ENCODE results near the gene RAB11FIP3. TPM values are rescaled to one million over a fixed set of nuclear protein-coding genes. Genes with fewer than 3 reads are reported as not detected.
A peak's percentile ranks its signal among the peaks of the same experiment; 100 is the strongest.

The RAB11FIP3 gene
- total and polyA plus RNA-seq, 9 of the 15 experiments (the other 6 are each of a cell fraction or from before 2014, with no cell fraction given): 0.46 to 13.1 (median 4.3) TPM

- peak; percentile 73; the same call in 1 of the 2 replicates for TF ChIP-seq THAP12 (CRISPR knock-in tag; IDR thresholded peaks at IDR 0.05)
- TF ChIP-seq ZNF586 (CRISPR knock-in tag; conservative IDR thresholded peaks at IDR 0.05): no peak
- TF ChIP-seq RHOXF2B (CRISPR knock-in tag; conservative IDR thresholded peaks at IDR 0.05): no peak
- TF ChIP-seq ZNF592 (IDR thresholded peaks at IDR 0.05): peak; percentile 7; the same call in 1 of the 2 replicates
- 0 out of 2 replicates have a peak, but pooled peaks have one; percentile 33 for TF ChIP-seq GABPA (tag; conservative IDR thresholded peaks at IDR 0.05; ENCODE audit: low read depth)
- TF ChIP-seq HMGXB4 (CRISPR knock-in tag; IDR thresholded peaks at IDR 0.05): 0 out of 2 replicates have a peak, but pooled peaks have one; percentile 36
- TF ChIP-seq MAZ (CRISPR knock-in tag; conservative IDR thresholded peaks at IDR 0.05 in 1 of 2, IDR thresholded peaks at IDR 0.05 in 1 of 2): peak in 1 of 2 experiments; percentile 66; a peak in 1 of 4 replicates
- TF ChIP-seq DMBX1 (CRISPR knock-in tag; IDR thresholded peaks at IDR 0.05; ENCODE audit: borderline replicate concordance): peak; percentile 51
- TF ChIP-seq POLR2B (IDR thresholded peaks at IDR 0.05; ENCODE audit: low read depth, partially characterized antibody): no peak
These were observed 28.3 kb upstream of the RAB11FIP3 start, which contains the start of gene NME4 (continued) for GRCh38 chr16:397135-397661.

All from K562 (cell line).